Measurements from ENCODE around the gene CMTM5. TPM values are rescaled to one million over a fixed set of nuclear protein-coding genes. Genes with fewer than 3 reads are reported as not detected.

The CMTM5 gene
- total RNA-seq, 2 experiments from 2014 or later: not detected

DNA sequence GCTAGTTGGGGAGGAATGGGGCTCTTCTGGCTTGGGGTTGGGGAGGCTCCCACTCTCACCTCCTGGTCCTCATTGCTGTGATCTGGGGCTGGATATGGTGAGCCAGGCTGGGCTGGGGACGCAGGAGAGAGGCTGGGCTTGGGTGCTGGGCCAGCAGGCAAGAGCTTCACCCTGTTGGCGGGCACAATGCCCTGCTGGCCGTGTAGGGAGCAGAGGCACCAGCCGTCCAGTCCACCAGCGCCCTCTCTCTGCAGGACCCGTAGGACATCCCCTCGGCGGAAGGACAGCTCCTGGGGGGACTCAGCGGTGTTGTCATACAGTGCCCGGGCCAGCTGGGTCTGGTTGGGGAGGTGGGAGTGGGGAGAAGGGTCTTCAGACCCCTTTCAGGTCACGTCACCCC is 16.4 kb upstream of the CMTM5 start:
- Histone ChIP-seq H3K79me2 (ENCODE audit: insufficient read depth, low read depth, low read length) (no peaks in the 10 kb centered on the region), H3K4me3 (ENCODE audit: low read depth, low read length, poor library complexity, severe bottlenecking) (no peak overlapping the region), H3K9me2 (ENCODE audit: insufficient read depth, low read length) (no peaks in the 10 kb centered on the region), H3K27ac (ENCODE audit: low read depth, low read length, poor library complexity, severe bottlenecking) (no peak overlapping the region), H4K20me1 (ENCODE audit: insufficient read depth, low read length) (no peaks in the 10 kb centered on the region), H3K4me2 (ENCODE audit: low read length) (no peak overlapping the region), H3K36me3 (ENCODE audit: insufficient read depth, low read length) (no peaks in the 10 kb centered on the region), H2AFZ (ENCODE audit: low read length) (no peak overlapping the region), H3K4me1 (ENCODE audit: insufficient read depth, low read length, poor library complexity, severe bottlenecking) (no peaks in the 10 kb centered on the region), H3K9me3 (ENCODE audit: low read length) (no peaks in the 10 kb centered on the region)
- TF ChIP-seq EZH2phosphoT487 (IDR thresholded peaks at IDR 0.05; ENCODE audit: borderline replicate concordance, low read depth, low read length) (no peak), CTCF (conservative IDR thresholded peaks at IDR 0.05; ENCODE audit: low read length) (no peak)
- DNase-seq (ENCODE audit: low spot score): no peak
- POLR2A ChIA-PET: no interaction called here
- BruUV-seq (replicated peaks): no TSS peak
- intact Hi-C loops (cut with micrococcal nuclease; ENCODE audit: unreplicated experiment): no loop called here
- CTCF ChIA-PET (ENCODE audit: unreplicated experiment): no interaction called here

GRCh38 chr14:23361320-23361719 is 15.5 kb upstream of the CMTM5 start:
- Histone ChIP-seq H3K27ac (ENCODE audit: low read depth, low read length, poor library complexity, severe bottlenecking) (no peak overlapping the region), H3K36me3 (ENCODE audit: insufficient read depth, low read length) (no peaks in the 10 kb centered on the region), H3K4me2 (ENCODE audit: low read length) (no peak overlapping the region), H3K4me1 (ENCODE audit: insufficient read depth, low read length, poor library complexity, severe bottlenecking) (no peaks in the 10 kb centered on the region), H2AFZ (ENCODE audit: low read length) (no peak overlapping the region), H3K9me3 (ENCODE audit: low read length) (no peaks in the 10 kb centered on the region), H3K4me3 (ENCODE audit: low read depth, low read length, poor library complexity, severe bottlenecking) (no peak overlapping the region), H3K79me2 (ENCODE audit: insufficient read depth, low read depth, low read length) (no peaks in the 10 kb centered on the region), H3K9me2 (ENCODE audit: insufficient read depth, low read length) (no peaks in the 10 kb centered on the region), H4K20me1 (ENCODE audit: insufficient read depth, low read length) (no peaks in the 10 kb centered on the region)
- no peak for TF ChIP-seq CTCF (conservative IDR thresholded peaks at IDR 0.05; ENCODE audit: low read length)
- TF ChIP-seq EZH2phosphoT487 (IDR thresholded peaks at IDR 0.05; ENCODE audit: borderline replicate concordance, low read depth, low read length): no peak
- ChIA-PET CTCF (ENCODE audit: unreplicated experiment) (no interaction called here), POLR2A (no interaction called here)
- no peak for DNase-seq (ENCODE audit: low spot score)
- BruUV-seq (replicated peaks): no TSS peak
- intact Hi-C loops (cut with micrococcal nuclease; ENCODE audit: unreplicated experiment): no loop called here

- Histone ChIP-seq H3K27ac (ENCODE audit: low read depth, low read length, poor library complexity, severe bottlenecking) (no peak overlapping the region), H4K20me1 (ENCODE audit: insufficient read depth, low read length) (no peaks in the 10 kb centered on the region), H3K9me3 (ENCODE audit: low read length) (no peaks in the 10 kb centered on the region), H3K36me3 (ENCODE audit: insufficient read depth, low read length) (no peaks in the 10 kb centered on the region), H2AFZ (ENCODE audit: low read length) (no peak overlapping the region), H3K4me2 (ENCODE audit: low read length) (no peak overlapping the region), H3K79me2 (ENCODE audit: insufficient read depth, low read depth, low read length) (no peaks in the 10 kb centered on the region), H3K4me1 (ENCODE audit: insufficient read depth, low read length, poor library complexity, severe bottlenecking) (no peaks in the 10 kb centered on the region), H3K4me3 (ENCODE audit: low read depth, low read length, poor library complexity, severe bottlenecking) (no peak overlapping the region), H3K9me2 (ENCODE audit: insufficient read depth, low read length) (no peaks in the 10 kb centered on the region)
- ChIA-PET CTCF (ENCODE audit: unreplicated experiment) (no interaction called here), POLR2A (no interaction called here)
- intact Hi-C loops (cut with micrococcal nuclease; ENCODE audit: unreplicated experiment): no loop called here
- DNase-seq (ENCODE audit: low spot score): no peak
- no peak for TF ChIP-seq CTCF (conservative IDR thresholded peaks at IDR 0.05; ENCODE audit: low read length)
- TF ChIP-seq EZH2phosphoT487 (IDR thresholded peaks at IDR 0.05; ENCODE audit: borderline replicate concordance, low read depth, low read length): no peak
- no TSS peak for BruUV-seq (replicated peaks)
Measured at GRCh38 chr14:23361763-23362162, 15.1 kb upstream of the CMTM5 start.

Data from OCI-LY7 (cell line).